NK-92 (cell line): Measurements from ENCODE around the gene MCOLN1.
"Not testable (repeated sequence)": the region's sequence is repeated elsewhere in the genome, so short reads cannot be mapped to it uniquely, and the experiment has no call there.

Source experiments
- DNase-seq: peaks from one replicate; lab custom pipeline; 2025; ENCODE audit not compliant: unreplicated experiment; lab: John Stamatoyannopoulos, UW

Gene MCOLN1

DNA sequence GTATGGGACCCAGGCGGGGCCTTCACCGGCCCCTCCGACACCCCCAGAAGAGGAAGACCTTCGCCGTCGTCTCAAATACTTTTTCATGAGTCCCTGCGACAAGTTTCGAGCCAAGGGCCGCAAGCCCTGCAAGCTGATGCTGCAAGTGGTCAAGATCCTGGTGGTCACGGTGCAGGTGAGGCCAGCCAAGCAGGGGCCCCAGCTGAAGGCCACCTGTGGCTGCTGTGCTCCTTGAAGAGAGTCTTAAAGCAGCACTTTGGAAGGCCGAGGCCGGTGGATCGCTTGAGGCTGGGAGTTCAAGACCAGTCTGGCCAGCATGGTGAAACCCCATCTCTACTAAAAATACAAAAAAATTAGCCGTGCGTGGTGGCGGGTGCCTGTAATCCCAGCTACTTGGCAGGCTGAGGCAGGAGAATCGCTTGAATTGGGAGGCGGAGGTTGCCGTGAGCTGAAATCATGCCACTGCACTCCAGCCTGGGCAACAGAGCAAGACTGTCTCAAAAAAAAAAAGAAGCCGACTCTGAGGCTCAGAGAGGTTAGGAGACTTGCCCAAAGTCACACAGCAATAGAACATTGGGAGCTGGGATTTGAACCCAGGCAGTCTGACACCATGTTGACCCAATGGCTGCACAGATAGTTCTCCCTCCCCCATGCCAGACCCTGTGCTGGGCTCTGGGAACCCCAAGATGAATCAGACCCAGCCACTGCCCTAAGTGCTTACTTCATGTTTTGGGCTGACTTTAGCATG, 2.7 kb downstream of the MCOLN1 start:
- no peak for DNase-seq

DNA sequence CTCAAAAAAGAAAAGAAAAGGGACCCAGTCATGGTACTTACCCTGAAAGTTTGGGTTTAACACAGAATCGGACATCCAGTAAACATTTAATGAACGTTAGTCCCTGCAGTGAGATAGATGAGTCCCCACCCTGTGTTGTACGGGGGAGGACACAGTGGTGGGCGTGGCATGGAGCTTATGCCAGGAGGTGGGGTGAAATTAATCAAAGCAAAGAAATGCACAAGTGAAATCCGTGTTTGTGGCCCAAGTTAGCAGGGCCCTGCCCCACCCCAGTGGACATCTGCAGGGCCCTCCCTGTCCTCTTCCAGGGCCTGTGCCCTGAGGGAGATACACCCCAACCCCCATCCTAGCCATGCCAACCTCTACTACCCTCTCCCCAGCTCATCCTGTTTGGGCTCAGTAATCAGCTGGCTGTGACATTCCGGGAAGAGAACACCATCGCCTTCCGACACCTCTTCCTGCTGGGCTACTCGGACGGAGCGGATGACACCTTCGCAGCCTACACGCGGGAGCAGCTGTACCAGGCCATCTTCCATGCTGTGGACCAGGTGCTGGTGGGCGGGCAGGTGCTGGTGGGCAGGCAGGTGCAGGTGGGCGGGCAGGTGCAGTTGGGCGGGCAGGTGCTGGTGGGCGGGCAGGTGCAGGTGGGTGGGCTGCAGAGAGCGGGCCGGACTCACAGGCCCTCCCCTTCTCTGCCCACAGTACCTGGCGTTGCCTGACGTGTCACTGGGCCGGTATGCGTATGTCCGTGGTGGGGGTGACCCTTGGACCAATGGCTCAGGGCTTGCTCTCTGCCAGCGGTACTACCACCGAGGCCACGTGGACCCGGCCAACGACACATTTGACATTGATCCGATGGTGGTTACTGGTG, 3.9 kb downstream of the MCOLN1 start:
- DNase-seq = no peak

GRCh38 chr19:7527516-7528191, 5.2 kb downstream of the MCOLN1 start:
- no peak for DNase-seq

- DNase-seq = no peak
Measured at GRCh38 chr19:7528192-7528519, 5.7 kb downstream of the MCOLN1 start.

- no peak for DNase-seq
Measured at GRCh38 chr19:7528522-7529245, 6.3 kb downstream of the MCOLN1 start.

GRCh38 chr19:7529246-7529600, 6.8 kb downstream of the MCOLN1 start:
- DNase-seq = no peak

DNA sequence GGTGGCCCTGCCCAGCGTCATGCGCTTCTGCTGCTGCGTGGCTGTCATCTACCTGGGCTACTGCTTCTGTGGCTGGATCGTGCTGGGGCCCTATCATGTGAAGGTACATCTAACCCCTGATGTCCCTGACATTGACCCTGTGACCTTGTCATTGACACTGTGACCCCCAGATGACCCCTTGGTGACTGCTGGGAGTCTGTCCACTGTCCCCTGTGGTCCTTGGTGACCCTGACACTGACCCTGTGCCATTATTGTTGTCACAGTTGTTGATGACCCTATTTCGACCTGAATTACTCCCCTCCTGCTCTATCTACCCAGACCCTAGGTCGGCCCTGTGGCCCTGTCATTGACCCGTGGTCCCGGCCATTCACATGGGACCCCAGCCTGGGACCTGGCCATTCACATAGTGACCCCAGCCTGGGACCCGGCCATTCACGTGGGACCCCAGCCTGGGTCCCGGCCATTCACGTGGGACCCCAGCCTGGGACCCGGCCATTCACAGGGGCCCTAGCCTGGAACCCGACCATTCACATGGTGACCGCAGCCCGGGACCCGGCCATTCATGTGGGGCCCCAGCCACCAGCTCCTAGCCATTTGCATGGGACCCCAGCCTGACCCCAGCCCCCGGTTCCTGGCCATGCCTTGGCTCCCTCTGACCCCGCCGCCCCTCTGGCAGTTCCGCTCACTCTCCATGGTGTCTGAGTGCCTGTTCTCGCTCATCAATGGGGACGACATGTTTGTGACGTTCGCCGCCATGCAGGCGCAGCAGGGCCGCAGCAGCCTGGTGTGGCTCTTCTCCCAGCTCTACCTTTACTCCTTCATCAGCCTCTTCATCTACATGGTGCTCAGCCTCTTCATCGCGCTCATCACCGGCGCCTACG, 7.4 kb downstream of the MCOLN1 start:
- DNase-seq = no peak

DNA sequence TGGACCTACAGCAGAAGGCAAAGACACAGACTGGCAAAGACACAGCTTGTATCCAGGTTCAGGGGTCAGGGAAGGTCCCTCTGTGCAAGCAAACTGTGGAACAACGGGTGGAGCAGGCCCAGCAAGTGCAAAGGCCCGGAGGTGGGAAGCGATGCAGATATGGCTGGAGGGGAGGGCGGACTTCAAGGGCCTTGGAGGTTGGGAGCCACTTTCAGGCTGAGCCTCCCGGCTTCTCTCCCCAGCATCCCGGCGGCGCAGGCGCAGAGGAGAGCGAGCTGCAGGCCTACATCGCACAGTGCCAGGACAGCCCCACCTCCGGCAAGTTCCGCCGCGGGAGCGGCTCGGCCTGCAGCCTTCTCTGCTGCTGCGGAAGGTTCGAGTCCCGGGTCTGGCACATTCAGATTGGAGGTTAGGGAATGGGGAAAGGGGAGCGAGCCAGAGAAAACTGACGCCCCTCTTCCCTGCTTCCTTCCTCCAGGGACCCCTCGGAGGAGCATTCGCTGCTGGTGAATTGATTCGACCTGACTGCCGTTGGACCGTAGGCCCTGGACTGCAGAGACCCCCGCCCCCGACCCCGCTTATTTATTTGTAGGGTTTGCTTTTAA, 11.0 kb downstream of the MCOLN1 start:
- DNase-seq = no peak

DNA sequence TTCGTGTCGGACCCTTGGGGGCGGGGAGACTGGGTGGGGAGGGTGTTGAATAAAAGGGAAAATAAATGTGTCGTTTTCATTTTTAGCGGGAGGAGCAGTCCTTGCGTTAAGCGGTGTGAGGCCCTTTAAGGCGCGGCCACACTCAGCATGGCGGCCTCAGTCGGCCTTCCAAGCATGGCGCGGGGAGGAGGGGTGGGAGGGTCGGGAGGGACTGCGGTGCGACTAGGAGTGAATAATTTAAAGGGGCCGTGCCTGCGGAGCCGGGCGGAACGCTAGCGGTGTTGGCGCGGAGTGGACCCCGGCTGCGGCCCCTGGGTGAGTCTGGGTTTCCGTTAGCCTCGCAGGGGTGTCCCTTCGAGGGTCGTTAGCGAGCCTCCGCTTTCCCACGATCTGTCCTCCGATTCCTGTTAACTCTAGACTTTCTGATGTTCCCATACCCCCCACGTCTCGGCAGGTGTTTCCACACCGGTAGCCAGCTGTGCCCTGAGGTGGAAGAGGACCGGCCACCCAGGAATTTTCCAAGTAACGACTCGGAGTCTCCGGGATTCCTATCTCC, 11.6 kb downstream of the MCOLN1 start:
- DNase-seq = peak; percentile 24

- no peak for DNase-seq
Measured at GRCh38 chr19:7534531-7535046, 12.2 kb downstream of the MCOLN1 start.

DNA sequence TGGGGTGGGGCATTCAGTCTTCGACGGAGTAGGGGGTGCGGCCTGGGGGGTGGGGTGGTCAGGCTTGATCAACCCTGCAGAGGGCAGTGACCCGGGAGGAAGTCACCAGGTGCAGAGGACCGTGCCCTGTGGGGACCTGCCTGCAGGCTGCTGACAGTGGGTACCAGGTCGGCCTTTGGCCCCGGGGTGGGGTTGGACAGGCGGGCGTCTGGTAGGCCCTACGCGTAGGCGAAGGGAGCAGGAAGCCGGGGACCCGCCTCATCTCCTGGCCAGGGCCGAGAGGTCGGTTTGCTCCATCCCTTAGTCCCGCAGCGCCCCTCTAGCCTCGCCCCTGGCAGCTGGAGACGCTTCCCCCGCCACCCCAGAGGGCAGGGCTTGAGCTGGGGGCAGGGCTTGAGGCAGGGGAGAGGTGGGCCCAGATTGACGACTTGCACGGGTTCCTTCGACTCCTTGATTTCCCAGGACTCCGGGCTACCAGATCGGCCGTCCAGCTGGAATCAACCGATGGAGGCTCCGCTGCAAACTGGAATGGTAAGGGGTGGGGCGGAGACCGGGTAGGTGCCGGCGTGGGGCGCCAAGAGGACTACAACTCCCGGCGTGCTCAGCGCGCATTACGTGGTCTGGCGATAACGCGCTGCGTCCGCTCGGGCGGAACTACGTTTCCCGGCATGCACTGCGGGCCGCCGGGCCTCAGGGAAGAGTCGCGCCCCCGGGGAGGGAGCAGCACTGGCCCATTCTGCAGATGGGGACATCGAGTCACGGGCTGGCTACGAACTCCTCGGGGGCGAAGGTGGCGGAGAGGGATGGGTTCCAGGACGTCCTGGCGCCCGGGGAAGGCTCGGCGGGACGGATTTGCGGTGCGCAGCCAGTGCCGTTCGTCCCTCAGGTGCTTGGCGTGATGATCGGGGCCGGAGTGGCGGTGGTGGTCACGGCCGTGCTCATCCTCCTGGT, 12.9 kb downstream of the MCOLN1 start, which contains the start of gene PNPLA6:
PNPLA6 (plus strand) TSS at position 671 of the 951 bp plus-strand sequence; CDS start at position 743, 72 bp downstream.
- DNase-seq = peak; percentile 21

GRCh38 chr19:7535998-7536695, 13.7 kb downstream of the MCOLN1 start:
- DNase-seq = no peak

DNA sequence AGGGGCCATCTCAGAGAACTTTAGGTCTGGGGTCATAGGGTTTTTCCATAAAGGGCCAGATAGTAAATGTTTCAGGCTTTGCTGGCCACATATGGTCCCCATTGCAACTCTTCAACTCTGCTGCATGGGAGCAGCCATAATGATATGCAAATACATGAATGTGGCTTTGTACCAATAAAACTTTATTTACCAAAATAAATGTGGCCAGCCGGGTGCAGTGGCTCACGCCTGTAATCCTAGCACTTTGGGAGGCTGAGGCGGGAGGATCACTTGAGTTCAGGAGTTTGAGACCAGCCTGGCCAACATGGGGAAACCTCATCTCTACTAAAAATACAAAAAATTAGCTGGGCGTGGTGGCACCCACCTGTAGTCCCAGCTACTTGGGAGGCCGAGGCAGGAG, 16.6 kb downstream of the MCOLN1 start:
- not testable (repeated sequence) for DNase-seq

GRCh38 chr19:7539827-7540425, 17.5 kb downstream of the MCOLN1 start:
- DNase-seq = no peak

DNA sequence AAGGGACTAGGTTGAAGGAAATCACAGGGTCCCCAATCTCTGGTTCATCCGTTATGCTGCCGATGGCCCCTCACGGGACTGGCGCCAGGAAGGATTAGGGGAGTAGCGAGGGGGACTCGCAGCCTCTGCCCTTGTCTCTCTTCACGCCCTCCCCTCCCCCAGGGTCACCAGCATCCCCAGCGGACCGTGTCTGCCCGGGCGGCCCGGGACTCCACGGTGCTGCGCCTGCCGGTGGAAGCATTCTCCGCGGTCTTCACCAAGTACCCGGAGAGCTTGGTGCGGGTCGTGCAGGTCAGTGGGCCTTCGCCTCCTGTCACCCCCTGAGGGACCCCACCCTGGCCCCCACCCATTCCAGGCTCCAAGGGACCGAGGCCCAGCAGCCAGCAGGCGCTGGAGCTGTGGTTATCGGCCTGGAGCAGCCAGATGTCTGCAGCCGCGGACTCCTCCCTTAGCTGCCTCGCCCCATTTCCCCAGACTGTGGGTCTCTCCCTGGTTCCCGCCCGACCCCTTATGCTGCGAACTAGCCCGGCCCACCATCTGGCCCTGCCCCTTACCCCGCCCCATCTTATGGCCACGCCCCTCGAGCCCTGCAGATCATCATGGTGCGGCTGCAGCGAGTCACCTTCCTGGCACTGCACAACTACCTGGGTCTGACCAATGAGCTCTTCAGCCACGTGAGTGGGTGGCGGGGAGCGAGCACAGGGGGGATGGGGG, 18.5 kb downstream of the MCOLN1 start:
- DNase-seq = no peak

DNA sequence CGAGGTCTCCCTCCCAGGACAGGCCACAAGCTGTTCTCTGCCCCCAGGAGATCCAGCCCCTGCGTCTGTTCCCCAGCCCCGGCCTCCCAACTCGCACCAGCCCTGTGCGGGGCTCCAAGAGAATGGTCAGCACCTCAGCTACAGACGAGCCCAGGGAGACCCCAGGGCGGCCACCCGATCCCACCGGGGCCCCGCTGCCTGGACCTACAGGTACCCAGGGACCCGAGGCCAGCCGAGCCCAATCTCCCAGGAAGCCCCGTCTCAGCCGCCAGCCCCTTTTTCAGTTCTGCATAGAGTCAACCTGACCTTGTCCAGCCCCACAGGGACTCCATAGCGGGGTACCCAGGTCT, 19.0 kb downstream of the MCOLN1 start:
- no peak for DNase-seq
